ENCODE measurements around the gene VPS51.

The VPS51 gene

DNA sequence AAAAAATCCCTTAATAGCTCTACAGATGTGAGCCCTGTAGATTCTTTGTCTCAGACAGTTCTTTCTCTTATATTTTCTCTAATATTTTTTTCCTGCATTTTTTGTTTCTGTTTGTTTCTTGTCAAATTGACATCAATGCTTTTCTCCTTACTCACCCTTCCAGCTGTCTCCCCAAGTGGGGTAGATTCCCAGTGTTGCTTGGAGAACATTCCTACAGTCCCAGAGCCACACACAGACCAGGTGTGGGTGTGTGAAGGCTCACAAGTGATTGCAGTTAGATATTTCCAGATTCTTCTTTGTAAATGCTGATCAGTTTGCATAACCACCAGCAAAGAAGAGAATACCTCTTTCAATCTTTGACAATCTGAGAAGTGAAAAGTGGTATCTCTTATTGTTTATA, 7.5 kb downstream of the VPS51 start:
- FAIRE-seq (no peak), DNase-seq (ENCODE audit: extremely low spot score, insufficient read length, low read depth) (no peak)

DNA sequence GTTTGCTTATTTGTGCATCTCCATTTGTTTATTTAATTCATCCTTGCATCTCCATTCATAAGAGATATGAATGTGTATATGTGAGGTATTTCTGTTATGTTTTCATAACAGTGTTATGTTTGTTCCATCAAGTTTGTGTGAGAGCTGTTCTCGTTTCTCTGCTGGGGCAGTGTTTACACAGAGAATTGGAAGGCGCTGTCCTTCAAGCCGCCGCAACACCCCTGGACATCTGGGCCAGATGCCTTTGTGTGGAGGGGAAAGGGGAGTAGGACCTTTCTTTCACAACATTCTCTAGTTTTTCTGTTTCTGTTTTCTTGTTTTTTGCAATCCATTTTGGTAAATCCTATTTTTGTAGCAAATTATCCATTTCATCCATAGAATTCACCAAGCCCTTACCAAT, 8.6 kb downstream of the VPS51 start:
- DNase-seq (ENCODE audit: extremely low spot score, insufficient read length, low read depth), result no peak
- FAIRE-seq, result no peak

DNA sequence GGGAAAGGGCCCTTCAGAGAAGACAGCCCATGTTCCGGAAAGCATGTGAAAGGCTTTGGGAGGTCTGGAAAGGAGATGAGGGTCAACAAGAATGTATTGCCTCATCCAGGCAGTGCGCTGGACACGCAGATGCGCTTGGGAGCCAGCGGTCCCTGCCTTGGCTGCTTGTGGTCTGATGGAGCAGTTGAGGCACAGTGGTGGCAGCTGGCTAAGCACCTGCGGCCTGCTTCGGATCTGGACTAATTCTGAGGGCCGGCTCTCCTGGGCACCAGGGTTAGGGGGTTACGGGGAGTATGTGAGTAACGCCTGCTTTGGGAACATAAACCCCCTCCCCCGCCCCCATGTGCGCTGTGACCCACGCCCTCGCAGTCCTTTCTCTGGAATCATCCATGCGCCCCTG, 11.1 kb downstream of the VPS51 start:
- no peak for FAIRE-seq
- DNase-seq (ENCODE audit: extremely low spot score, insufficient read length, low read depth), result no peak

DNA sequence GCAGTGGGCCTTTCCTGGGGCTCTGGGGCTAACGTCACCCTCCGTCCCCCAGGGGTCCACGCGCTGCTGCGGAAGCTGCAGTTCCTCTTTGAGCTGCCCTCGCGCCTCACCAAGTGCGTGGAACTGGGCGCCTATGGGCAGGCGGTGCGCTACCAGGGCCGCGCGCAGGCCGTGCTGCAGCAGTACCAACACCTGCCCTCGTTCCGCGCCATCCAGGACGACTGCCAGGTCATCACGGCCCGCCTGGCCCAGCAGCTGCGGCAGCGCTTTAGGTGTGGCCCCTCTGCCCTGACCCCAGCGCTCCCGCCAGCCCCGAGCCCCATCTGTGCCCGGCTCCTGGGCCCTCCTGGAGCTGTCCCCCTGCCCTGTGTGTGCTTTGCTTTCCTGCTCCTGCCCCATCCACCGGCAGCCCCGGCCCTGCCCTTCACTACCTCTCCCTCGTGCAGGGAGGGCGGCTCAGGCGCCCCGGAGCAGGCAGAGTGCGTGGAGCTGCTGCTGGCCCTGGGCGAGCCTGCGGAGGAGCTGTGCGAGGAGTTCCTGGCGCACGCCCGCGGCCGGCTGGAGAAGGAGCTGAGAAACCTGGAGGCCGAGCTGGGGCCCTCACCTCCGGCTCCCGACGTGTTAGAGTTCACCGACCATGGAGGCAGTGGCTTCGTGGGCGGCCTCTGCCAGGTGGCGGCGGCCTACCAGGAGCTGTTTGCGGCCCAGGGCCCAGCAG, 11.9 kb downstream of the VPS51 start:
- no peak for DNase-seq (ENCODE audit: extremely low spot score, insufficient read length, low read depth)
- FAIRE-seq, result no peak

DNA sequence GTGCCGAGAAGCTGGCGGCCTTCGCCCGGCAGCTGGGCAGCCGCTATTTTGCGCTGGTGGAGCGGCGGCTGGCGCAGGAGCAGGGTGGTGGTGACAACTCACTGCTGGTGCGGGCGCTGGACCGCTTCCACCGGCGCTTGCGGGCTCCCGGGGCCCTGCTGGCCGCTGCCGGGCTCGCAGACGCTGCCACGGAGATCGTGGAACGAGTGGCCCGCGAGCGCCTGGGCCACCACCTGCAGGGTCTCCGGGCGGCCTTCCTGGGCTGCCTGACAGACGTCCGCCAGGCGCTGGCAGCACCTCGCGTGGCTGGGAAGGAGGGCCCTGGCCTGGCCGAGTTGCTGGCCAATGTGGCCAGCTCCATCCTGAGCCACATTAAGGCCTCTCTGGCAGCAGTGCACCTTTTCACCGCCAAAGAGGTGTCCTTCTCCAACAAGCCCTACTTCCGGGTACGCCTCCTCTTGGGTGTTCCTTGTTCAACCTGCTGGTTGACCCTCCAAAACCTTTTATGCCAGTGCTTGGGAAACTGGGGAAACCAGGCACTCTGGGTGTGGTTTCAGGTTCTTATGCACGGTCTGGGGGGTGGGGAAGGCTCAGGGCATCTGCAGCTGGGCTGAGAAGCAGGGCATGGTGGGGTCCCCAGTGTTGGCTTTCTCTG, 12.6 kb downstream of the VPS51 start:
- no peak for FAIRE-seq
- DNase-seq (ENCODE audit: extremely low spot score, insufficient read length, low read depth), result no peak

DNA sequence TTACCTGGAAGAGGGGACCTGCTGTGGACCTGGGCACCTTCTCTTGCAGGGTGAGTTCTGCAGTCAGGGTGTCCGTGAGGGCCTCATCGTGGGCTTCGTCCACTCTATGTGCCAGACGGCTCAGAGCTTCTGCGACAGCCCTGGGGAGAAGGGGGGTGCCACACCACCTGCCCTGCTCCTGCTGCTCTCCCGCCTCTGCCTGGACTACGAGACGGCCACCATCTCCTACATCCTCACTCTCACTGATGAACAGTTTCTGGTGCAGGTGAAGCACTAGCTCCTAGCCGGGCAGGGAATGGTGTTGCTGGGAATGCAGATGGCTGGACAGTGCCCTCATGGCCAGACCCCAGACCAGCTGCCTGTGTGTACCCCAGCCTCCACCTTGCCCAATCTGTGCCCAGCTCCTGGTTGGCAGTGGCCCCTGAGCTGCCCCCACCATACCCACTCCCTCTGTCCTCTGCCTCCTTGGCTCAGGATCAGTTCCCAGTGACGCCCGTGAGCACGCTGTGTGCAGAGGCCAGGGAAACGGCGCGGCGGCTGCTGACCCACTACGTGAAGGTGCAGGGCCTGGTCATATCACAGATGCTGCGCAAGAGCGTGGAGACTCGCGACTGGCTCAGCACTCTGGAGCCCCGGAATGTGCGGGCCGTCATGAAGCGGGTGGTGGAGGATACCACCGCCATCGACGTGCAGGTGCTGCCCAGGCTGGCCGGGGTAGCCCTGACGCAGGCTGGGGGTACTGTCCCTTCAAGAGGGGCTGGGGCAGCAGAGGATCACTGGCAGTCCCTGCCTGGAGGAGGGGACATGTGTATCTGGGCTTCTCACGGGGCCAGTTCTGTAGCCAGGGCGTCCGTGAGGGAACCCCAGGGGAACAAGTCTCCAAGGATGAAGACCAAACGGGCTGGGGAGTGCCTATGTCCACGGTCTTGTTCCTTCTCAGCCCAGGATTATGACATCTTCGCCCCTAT, 13.5 kb downstream of the VPS51 start:
- FAIRE-seq (no peak), DNase-seq (ENCODE audit: extremely low spot score, insufficient read length, low read depth) (no peak)

DNA sequence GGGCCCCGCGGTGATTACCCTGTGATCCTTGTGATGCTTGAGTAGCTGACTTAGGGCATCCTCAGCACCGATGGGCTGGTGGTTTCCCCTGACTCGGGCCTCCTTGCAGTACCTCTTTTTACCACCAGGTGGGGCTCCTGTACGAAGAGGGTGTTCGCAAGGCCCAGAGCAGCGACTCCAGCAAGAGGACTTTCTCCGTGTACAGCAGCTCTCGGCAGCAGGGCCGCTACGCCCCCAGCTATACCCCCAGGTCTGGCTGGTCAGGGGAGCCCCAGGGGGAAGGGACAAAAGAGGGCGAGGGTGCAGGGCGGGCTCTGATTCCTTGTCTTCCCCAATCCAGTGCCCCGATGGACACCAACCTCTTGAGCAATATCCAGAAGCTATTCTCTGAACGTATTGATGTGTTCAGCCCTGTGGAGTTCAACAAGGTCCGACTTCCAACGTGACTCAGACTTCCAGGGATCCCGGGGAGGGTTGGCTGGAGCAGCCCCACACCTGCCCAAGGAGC, 14.4 kb downstream of the VPS51 start:
- peak; percentile 81 for DNase-seq (ENCODE audit: extremely low spot score, insufficient read length, low read depth)
- FAIRE-seq, result peak; percentile 95

DNA sequence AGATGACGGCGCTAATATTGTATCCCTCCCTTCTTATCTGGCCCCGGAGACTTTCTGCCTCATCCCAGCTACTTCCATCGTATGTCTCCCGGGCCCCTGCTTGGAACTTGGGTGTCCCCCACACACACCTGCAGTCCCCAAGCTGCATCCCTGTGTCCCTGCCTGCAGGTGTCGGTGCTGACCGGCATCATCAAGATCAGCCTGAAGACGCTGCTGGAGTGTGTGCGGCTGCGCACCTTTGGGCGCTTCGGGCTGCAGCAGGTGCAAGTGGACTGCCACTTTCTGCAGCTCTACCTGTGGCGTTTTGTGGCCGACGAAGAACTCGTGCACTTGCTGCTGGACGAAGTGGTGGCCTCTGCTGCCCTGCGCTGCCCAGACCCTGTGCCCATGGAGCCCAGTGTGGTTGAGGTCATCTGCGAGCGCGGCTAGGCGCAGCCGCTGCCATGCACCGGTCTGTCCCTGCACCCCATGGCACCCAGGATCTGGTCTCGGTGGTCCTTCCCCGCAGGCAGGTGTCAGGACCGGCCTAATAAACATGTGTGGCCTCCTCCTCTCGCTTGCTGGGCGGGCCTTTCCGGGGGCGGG, 15.2 kb downstream of the VPS51 start:
- DNase-seq (ENCODE audit: extremely low spot score, insufficient read length, low read depth) (no peak), FAIRE-seq (no peak)

DNA sequence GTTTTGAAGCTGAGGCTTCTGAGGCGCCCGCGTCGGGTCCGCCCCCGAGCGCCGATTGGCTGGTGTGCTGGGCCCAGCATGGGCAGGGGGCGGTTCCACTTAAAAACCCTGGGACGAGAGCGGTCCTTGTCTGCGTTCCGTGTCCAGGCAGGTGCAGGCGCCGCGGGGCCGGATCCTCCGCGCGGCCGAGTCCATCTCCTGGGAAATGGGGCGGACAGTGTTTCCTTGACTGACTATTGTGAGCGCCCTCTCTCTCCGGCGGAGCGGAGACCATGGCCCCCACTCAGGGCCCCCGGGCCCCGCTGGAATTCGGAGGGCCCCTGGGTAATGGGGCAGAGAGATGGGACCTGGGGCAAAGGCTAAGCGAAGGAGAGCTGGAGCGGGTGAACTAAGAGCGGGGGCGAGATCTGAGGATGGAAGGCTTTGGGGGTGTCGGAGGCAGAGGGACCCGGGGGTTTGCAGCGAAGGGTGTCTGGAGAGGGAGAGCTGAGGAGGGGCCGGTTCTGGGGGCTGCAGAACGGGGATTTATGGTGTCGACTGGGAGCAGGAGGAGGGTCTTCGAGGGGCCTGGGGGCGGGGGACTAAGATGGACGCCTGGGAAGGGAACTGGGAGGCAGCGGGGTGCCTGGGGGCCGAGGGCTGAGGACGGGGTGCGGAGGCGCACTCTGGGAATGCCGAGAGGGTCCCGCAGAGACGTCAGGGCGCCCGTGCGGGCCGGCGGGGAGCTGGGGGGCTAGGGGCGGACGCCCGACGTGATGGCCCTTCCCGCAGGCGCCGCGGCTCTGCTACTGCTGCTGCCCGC, 15.9 kb downstream of the VPS51 start, which contains the start of gene TM7SF2:
Gene TM7SF2, plus strand, starts transcription at position 129 of the 802 bp plus-strand sequence. Its CDS starts 144 bp downstream, at position 273.
- peak; percentile 88 for DNase-seq (ENCODE audit: extremely low spot score, insufficient read length, low read depth)
- peak; percentile 91 for FAIRE-seq

DNA sequence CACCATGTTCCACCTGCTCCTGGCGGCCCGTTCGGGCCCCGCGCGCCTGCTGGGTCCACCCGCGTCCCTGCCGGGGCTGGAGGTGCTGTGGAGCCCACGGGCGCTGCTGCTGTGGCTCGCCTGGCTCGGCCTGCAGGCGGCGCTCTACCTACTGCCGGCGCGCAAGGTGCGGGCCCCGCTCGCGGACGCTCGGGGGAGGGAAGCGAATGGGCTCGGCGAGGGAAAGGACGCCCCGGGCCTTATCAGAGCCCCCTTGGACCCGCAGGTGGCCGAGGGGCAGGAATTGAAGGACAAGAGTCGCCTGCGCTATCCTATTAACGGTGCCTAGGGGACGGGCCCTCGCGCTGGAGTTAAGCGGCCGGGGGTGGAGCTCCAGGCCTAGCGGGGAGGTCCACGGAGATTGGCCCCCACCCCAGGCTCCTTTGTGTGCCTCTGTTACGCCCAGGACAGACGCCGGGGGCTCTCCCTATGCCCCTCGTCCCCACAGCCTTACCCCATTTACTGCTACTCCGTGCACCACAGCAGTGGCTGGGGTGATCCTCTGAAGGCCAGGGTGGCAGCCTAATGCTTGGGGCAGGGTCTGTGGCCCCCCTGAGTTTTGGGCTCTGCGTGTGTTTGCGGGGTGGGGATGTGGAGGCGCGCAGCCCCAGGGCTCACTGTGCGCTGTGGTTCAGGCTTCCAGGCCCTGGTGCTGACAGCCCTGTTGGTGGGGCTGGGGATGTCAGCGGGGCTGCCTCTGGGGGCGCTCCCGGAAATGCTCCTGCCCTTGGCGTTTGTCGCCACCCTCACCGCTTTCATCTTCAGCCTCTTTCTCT, 16.7 kb downstream of the VPS51 start:
- FAIRE-seq (peak; percentile 62), DNase-seq (ENCODE audit: extremely low spot score, insufficient read length, low read depth) (no peak)

DNA sequence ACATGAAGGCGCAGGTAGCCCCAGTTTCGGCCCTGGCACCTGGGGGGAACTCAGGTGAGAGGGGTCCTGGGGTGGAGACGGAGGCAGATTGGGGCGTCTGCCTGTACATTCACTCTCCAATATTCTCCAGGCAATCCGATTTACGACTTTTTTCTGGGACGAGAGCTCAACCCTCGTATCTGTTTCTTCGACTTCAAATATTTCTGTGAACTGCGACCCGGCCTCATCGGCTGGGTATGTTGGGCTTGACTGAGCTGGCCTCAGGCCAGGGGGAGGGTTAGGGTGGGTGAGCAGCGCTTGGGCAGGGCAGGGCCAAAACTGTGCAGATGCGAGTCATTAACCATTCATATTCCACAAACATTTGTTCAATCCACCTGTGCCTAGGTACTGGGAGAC, 17.3 kb downstream of the VPS51 start:
- DNase-seq (ENCODE audit: extremely low spot score, insufficient read length, low read depth), result no peak
- FAIRE-seq, result no peak

DNA sequence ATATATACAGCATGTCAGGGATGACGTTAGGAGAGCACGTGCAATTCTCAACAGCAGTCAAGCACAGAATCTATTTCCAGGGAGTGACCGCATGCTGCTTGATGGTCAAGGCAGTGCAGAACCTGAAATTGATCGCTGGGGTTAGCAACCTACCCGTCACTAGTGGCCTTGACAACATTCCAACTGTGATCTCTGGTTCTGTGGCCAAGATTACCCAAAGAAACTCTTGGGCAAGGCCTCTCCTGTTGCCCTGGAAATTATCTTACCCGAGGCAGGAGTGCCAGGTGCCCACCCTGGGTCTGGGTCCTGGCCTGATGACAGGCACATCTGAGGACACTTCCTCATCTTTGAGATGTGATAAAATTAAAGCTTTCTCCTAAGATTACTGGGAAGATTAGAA, 17.8 kb downstream of the VPS51 start:
- FAIRE-seq, result no peak
- no peak for DNase-seq (ENCODE audit: extremely low spot score, insufficient read length, low read depth)

DNA sequence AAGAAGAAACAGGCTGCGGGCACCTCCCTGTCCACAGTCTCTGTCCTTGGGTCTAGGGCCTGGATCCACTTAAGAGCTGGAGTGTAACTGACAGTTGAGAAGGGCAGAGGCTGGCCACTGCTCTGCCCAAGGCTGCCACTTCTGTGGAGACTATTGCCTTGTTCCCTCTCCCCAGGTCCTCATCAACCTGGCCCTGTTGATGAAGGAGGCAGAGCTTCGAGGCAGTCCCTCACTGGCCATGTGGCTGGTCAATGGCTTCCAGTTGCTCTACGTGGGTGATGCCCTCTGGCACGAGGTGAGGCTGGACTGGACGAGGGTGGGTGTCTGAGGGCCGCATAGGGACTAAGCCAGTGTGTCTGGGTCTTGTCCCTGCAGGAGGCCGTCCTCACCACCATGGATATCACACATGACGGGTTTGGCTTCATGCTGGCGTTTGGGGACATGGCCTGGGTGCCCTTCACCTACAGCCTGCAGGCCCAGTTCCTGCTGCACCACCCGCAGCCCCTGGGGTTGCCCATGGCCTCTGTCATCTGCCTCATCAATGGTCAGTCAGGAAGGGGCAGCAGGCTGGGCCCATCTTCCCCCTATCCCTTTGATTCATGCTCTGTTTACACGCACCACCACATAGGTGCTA, 18.6 kb downstream of the VPS51 start:
- FAIRE-seq (no peak), DNase-seq (ENCODE audit: extremely low spot score, insufficient read length, low read depth) (no peak)

DNA sequence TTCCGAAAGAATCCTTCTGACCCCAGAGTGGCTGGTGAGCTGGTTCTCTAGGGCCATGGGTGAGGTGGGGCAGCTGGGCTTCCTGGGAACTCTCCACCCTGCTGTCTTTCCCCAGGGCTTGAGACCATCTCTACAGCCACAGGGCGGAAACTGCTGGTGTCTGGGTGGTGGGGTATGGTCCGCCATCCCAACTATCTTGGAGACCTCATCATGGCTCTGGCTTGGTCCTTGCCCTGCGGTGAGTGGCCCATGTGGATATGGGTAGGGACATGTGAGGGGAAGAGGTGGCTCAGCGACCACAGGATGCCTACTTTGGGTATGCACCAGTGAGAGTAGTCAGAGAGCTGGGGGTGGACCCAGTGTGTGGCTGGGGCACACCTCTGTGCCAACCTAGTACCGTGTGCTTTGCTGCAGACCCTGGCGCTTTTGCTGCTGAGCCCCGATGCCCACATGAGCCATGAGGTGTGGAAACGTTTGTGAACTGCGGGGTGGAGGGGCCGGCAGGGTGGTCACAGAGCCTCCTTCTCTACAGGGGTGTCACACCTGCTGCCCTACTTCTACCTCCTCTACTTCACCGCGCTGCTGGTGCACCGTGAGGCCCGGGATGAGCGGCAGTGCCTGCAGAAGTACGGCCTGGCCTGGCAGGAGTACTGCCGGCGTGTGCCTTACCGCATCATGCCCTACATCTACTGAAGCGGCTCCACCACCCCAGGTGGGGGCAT, 19.5 kb downstream of the VPS51 start:
- no peak for DNase-seq (ENCODE audit: extremely low spot score, insufficient read length, low read depth)
- no peak for FAIRE-seq

DNA sequence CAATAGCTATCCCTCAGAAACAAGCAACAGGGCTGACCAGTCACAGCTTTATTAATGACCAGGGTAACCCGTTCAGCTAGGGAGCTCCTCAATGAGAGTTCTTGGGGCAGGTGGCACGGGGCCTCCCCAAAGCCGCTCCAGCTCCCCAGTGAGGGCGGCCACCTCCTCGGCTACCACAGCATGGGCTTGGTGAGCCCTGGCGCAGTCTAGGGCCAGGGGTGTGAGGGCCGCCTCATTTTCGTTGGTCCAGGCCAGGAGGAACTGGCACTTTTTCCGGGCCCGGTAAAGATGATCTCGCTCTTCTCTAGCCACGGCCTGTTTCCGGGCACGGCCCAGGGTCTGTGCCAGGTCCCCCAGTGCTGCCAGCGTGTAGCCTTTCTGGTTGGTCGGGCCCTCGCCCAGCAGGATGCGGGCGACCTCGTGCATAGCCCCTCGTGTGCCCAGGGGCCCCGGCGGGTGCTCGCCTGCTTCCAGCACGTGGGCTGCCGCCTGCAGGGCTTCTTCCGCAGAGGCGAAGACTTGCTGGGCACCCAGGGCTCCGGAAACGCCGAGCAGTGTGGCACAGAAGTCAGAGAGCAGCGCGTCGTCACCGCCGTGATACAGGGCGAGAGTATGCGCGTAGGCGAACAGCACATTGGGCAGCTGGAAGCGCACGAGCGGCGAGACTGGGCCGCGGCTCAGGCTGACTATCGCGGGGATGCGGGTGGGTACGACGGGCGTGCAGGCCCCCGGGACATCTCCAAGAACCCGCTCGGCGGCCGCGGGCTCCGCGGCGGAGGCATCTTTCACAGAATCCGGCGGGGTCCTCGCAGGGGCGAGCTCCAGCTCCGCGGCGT, 20.6 kb downstream of the VPS51 start:
- DNase-seq (ENCODE audit: extremely low spot score, insufficient read length, low read depth), result no peak
- no peak for FAIRE-seq

DNA sequence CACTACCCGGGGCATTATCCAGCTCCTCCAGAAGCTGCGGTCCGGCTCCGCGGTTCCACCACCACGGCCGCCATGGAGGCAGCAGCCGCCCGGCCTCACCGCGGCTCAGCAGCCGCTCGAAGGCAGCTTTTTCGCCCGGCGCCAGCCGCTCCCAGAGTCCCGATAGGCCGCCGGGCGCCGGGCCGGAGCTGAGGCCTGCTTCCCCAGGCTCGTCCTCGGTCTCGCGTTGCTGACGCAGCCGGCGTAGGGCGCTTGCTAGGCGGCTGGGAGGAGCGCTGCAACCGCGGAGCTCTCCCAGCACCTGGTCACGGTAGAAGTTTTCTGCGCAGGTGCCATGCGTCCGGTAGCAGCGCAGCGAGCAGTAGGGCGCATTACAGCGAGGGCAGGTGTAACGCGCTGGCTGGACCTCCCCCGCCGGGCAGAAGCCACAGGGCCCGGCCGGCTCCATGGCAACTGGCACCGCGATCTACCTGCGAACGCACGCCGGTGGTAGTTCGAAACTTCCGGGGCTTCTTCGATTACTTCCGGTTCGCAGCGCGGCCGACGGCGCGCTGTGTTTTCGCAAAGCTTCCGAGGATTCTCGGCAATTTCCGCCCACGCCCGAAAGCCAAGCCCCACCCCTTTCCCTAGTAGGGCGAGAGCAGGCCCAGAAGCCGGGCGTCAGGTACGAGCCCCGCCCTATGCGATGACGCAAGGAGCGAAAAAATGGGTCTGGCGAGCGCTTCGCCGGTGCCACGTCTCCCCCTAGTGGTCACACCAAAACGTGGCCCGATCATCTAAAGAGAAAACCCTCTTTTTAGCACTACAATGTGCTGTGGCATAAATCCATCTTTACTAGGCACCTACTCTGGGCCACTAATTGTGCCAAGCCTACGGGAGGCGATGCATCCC, 21.4 kb downstream of the VPS51 start, which contains the start of gene ZNHIT2:
Gene ZNHIT2, minus strand, starts transcription at position 496 of the 891 bp plus-strand sequence. Its CDS starts 48 bp downstream, at position 448.
- peak; percentile 99 for FAIRE-seq
- DNase-seq (ENCODE audit: extremely low spot score, insufficient read length, low read depth), result peak; percentile 82

All from GM18507 (cell line).